ENCODE measurements around the gene SERPINE2.

DNA sequence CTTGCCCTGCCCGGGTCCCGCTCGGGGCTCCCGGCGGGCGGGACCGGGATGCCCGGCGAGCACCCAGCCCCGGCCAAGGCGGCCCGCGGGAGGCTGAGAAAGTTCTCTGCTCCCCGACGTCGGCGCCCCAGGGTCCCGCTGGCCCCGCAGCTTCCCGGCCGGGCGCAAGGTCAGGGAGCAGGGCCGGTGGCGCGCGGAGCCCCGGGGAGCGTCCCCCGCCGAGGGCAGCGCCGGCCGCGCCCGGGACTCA lies 331 bp downstream of the SERPINE2 start:
- TF ChIP-seq, protein P1, sequence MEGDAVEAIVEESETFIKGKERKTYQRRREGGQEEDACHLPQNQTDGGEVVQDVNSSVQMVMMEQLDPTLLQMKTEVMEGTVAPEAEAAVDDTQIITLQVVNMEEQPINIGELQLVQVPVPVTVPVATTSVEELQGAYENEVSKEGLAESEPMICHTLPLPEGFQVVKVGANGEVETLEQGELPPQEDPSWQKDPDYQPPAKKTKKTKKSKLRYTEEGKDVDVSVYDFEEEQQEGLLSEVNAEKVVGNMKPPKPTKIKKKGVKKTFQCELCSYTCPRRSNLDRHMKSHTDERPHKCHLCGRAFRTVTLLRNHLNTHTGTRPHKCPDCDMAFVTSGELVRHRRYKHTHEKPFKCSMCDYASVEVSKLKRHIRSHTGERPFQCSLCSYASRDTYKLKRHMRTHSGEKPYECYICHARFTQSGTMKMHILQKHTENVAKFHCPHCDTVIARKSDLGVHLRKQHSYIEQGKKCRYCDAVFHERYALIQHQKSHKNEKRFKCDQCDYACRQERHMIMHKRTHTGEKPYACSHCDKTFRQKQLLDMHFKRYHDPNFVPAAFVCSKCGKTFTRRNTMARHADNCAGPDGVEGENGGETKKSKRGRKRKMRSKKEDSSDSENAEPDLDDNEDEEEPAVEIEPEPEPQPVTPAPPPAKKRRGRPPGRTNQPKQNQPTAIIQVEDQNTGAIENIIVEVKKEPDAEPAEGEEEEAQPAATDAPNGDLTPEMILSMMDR (IDR thresholded peaks at IDR 0.05; ENCODE audit: insufficient read depth, low read length, poor library complexity, severe bottlenecking) = no peak
- TF ChIP-seq EZH2phosphoT487 (conservative IDR thresholded peaks at IDR 0.05; ENCODE audit: low read length) = no peak

Measured in SU-DHL-6 (cell line).